Lower leg skin (tissue), 4 donors: ENCODE results near the gene TSR3. TPM values are rescaled to one million over a fixed set of nuclear protein-coding genes. Genes with fewer than 3 reads are reported as not detected.

Experiments used
- DNase-seq, 2 donors: peaks; one replicate each; pipeline ENCODE4 v3.0.0-alpha.2; 2019; ENCODE audit warnings: low spot score in 2 of 2
- H3K4me3 ChIP-seq: fragments of 200-600 bp; sonication (generic); 2 replicates; pipeline ENCODE4 v1.5.1; 2017; ENCODE audit warnings: mild to moderate bottlenecking, low read depth; ENCODE audit not compliant: poor library complexity, severe bottlenecking
- CTCF ChIP-seq, 3 donors: fragments of 450-650 bp; IDR thresholded peaks; one replicate each; pipeline ENCODE4 v1.5.1; 2016; ENCODE audit warnings: antibody characterized with exemption in 3 of 3, mild to moderate bottlenecking in 3 of 3, moderate library complexity in 2 of 3
- POLR2A ChIP-seq, 2 donors: fragments of 450-650 bp; IDR thresholded peaks; one replicate each; pipeline ENCODE4 v1.6.1; 2016 to 2017; ENCODE audit warnings: antibody characterized with exemption in 2 of 2, mild to moderate bottlenecking in 1 of 2, moderate library complexity in 1 of 2
- WGBS, 2 donors: methylation state at CpG; one replicate each; pipeline ENCODE4 v1.1.5; 2018; 5-methylcytosine and 5-hydroxymethylcytosine counted together
- intact Hi-C: fragments of 100-400 bp; cut with DNase I; formaldehyde crosslinking; loops from one replicate; pipeline ENCODE4 v1.15.0; 2023; ENCODE audit warnings: low total_unique reads
- total RNA-seq, 4 donors: library from RNA; depleted of rRNA; stranded (reverse); fragments of >200 nt; gene quantifications; one replicate each; pipeline ENCODE4 v1.1.0, GENCODE V29; 2016

The TSR3 gene
- total RNA-seq, 4 donors from 2014 or later, result 76.8 to 106 (median 90.5) TPM

- no peak for DNase-seq
- H3K4me3 ChIP-seq, result no peak overlapping the region
- 80 to 84% methylated on average over 8 to 26 of the region's 29 CpGs for WGBS, 2 donors
- intact Hi-C loops, result no loop called here
- no peak for TF ChIP-seq POLR2A (IDR thresholded peaks at IDR 0.05)
- no peak for TF ChIP-seq CTCF (IDR thresholded peaks at IDR 0.05)
These were observed 3.7 kb downstream of the TSR3 start for GRCh38 chr16:1347962-1348361.

- TF ChIP-seq POLR2A (IDR thresholded peaks at IDR 0.05) (no peak), CTCF (IDR thresholded peaks at IDR 0.05) (no peak)
- WGBS, 2 donors, result 48 to 64% methylated on average over 10 to 26 of the region's 31 CpGs
- H3K4me3 ChIP-seq, result no peak overlapping the region
- intact Hi-C loops, result no loop called here
- no peak for DNase-seq
These were observed 4.3 kb downstream of the TSR3 start for GRCh38 chr16:1347286-1347855.

DNA sequence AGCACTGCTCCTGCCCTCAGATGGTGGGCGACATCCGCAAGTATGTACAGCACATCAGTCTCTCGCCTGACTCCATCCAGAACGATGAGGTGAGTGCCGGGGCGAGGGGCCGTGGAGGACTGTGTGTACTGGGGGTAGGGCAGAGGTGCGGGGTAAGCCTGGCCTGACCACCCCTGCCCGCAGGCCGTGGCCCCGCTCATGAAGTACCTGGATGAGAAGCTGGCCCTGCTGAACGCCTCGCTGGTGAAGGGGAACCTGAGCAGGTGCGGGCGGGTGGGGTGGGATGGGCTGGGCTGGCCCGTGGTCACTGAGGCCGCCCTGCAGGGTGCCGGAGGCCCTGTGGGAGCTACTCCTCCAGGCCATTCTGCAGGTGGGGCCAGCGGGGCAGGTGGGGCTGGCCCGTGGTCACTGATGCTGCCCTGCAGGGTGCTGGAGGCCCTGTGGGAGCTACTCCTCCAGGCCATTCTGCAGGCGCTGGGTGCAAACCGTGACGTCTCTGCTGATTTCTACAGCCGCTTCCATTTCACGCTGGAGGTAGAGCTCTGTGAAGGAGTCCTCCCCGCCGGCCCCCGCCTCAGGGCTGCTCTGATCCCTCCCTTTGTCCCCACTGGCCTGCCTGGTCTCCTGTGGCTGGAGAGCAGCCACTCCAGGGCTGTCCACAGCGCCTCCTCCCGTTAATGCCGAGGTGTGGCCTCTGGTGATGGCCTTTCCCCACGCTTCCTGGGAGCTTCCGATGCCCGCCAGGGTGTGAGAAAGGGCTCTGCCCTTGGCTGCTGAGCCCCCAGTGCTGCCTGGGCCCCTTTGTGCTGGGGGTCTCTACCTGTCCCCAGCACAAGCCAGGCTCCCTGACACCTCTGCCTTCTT lies 5.0 kb downstream of the TSR3 start:
- H3K4me3 ChIP-seq, result no peak overlapping the region
- TF ChIP-seq POLR2A (IDR thresholded peaks at IDR 0.05) (no peak), CTCF (IDR thresholded peaks at IDR 0.05) (no peak)
- no peak for DNase-seq
- intact Hi-C loops, result no loop called here
- WGBS, 2 donors, result 62 to 64% methylated on average over 22 to 23 of the region's 34 CpGs

DNA sequence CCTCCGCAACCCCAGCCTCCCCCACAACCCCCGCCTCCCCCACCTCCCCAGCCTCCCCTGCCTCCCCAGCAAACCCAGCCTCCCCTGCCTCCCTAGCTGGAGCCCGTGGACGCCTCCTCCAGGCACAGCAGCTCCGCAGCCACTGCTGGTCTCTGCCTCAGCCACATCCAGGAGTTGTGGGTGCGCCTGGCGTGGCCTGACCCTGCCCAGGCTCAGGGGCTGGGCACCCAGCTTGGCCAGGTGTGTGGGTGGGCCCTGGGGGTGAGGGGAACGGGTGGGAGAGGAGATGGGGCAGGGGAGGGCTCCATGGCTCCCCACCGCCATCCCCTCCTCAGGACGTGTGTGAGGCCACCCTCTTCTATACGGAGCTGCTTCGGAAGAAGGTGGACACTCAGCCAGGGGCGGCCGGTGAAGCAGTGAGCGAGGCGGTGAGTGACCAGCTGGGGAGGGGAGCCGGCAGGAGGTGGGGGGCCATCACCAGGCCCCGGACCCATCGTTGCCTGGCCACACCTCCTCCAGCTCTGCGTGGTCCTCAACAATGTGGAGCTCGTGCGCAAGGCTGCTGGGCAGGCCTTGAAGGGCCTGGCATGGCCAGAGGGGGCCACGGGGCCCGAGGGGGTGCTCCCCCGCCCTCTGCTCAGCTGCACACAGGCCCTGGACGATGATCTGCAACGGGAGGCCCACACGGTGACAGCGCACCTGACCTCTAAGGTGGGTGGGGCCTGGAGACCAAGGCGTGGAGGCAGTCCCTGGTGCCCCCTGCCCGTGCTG lies 5.8 kb downstream of the TSR3 start:
- TF ChIP-seq CTCF (IDR thresholded peaks at IDR 0.05) (no peak), POLR2A (IDR thresholded peaks at IDR 0.05) (no peak)
- H3K4me3 ChIP-seq, result no peak overlapping the region
- DNase-seq, result no peak
- 73 to 77% methylated on average over 18 to 21 of the region's 31 CpGs for WGBS, 2 donors
- intact Hi-C loops, result no loop called here

GRCh38 chr16:1345087-1345486 lies 6.6 kb downstream of the TSR3 start:
- TF ChIP-seq CTCF (IDR thresholded peaks at IDR 0.05), result no peak
- TF ChIP-seq POLR2A (IDR thresholded peaks at IDR 0.05), result no peak
- intact Hi-C loops, result no loop called here
- no peak overlapping the region for H3K4me3 ChIP-seq
- 48 to 52% methylated on average over 3 to 6 of the region's 11 CpGs for WGBS, 2 donors
- no peak for DNase-seq
